Cardiac muscle cell (in vitro differentiated cells and primary cell): ENCODE measurements around the gene TSHZ3. TPM values are rescaled to one million over a fixed set of nuclear protein-coding genes. Genes with fewer than 3 reads are reported as not detected.

ENCODE experiments used
- DNase-seq, 2 donors: peaks; one replicate each; pipeline versions ENCODE4 v3.0.0 to v3.0.0-alpha.2; 2010 to 2017; ENCODE audit warnings: low read depth in 1 of 2, low spot score in 1 of 2
- H3K27ac ChIP-seq: fragments of 200-600 bp; sonication (generic); 2 replicates; pipeline ENCODE4 v1.5.1; 2016
- H3K27me3 ChIP-seq: fragments of 200-600 bp; sonication (generic); 2 replicates; pipeline ENCODE4 v1.6.0; 2016; ENCODE audit warnings: control low read depth
- H3K36me3 ChIP-seq: fragments of 200-600 bp; sonication (generic); 2 replicates; pipeline ENCODE4 v1.5.1; 2016; ENCODE audit warnings: control low read depth
- H3K4me1 ChIP-seq: fragments of 200-600 bp; sonication (generic); 2 replicates; pipeline ENCODE4 v1.8.1; 2017; ENCODE audit warnings: low read depth, mild to moderate bottlenecking, mixed run types
- H3K4me3 ChIP-seq: fragments of 200-600 bp; sonication (generic); 2 replicates; pipeline ENCODE4 v1.5.1; 2016; ENCODE audit warnings: mild to moderate bottlenecking
- H3K9me3 ChIP-seq: fragments of 200-600 bp; sonication (generic); 2 replicates; pipeline ENCODE4 v1.5.1; 2017; ENCODE audit warnings: low read depth, mild to moderate bottlenecking, control low read depth
- CTCF ChIP-seq: IDR thresholded peaks from 2 replicates; pipeline ENCODE4 v1.5.1; 2012; ENCODE audit warnings: low read depth, mild to moderate bottlenecking, low read length
- polyA plus RNA-seq: library from polyadenylated mRNA; unstranded; fragments of >200 nt; fragmentation: Nextera tagmentation; extraction: Ambion mirVana; gene quantifications from 2 replicates; pipeline ENCODE4 v1.2.1, GENCODE V29; 2016
- total RNA-seq: library from RNA; depleted of rRNA; stranded (reverse); fragments of >200 nt; gene quantifications from 2 replicates; pipeline ENCODE4 v1.2.3, GENCODE V29; 2016

The TSHZ3 gene
- total and polyA plus RNA-seq, 2 experiments from 2014 or later = 0.57 to 1.7 TPM

- Histone ChIP-seq H3K27ac (no peak overlapping the region), H3K27me3 (peaks cover 9% of the 10 kb centered on the region), H3K36me3 (no peaks in the 10 kb centered on the region), H3K4me3 (no peak overlapping the region), H3K4me1 (no peaks in the 10 kb centered on the region), H3K9me3 (no peaks in the 10 kb centered on the region)
- no peak for TF ChIP-seq CTCF
- no peak for DNase-seq
Observed at GRCh38 chr19:31380854-31381253, 31.6 kb upstream of the TSHZ3 start.

GRCh38 chr19:31378404-31378803, 29.2 kb upstream of the TSHZ3 start:
- peak in 1 of 2 donors; percentile 97 for DNase-seq
- no peaks in the 10 kb centered on the region for H3K36me3 ChIP-seq
- no peak overlapping the region for H3K4me3 ChIP-seq
- H3K27ac ChIP-seq = no peak overlapping the region
- H3K4me1 ChIP-seq = no peaks in the 10 kb centered on the region
- no peaks in the 10 kb centered on the region for H3K9me3 ChIP-seq
- peaks cover 9% of the 10 kb centered on the region for H3K27me3 ChIP-seq
- TF ChIP-seq CTCF = no peak

- Histone ChIP-seq H3K4me1 (no peaks in the 10 kb centered on the region), H3K36me3 (no peaks in the 10 kb centered on the region), H3K27ac (no peak overlapping the region), H3K9me3 (no peaks in the 10 kb centered on the region), H3K27me3 (peaks cover 9% of the 10 kb centered on the region), H3K4me3 (no peak overlapping the region)
- DNase-seq = peak in 1 of 2 donors; percentile 44
- no peak for TF ChIP-seq CTCF
Observed at GRCh38 chr19:31377736-31378135, 28.5 kb upstream of the TSHZ3 start.

GRCh38 chr19:31372246-31372781, 23.1 kb upstream of the TSHZ3 start:
- no peak overlapping the region for H3K27ac ChIP-seq
- H3K4me1 ChIP-seq = no peaks in the 10 kb centered on the region
- no peak for TF ChIP-seq CTCF
- no peaks in the 10 kb centered on the region for H3K9me3 ChIP-seq
- H3K36me3 ChIP-seq = no peaks in the 10 kb centered on the region
- no peak for DNase-seq
- H3K27me3 ChIP-seq = peaks cover 11% of the 10 kb centered on the region
- H3K4me3 ChIP-seq = no peak overlapping the region

- Histone ChIP-seq H3K9me3 (no peaks in the 10 kb centered on the region), H3K36me3 (no peaks in the 10 kb centered on the region), H3K27ac (no peak overlapping the region), H3K4me3 (no peak overlapping the region), H3K4me1 (no peaks in the 10 kb centered on the region), H3K27me3 (peaks cover 28% of the 10 kb centered on the region)
- DNase-seq = no peak
- no peak for TF ChIP-seq CTCF
Observed at GRCh38 chr19:31370216-31370615, 21.0 kb upstream of the TSHZ3 start.
